SK-N-SH treated with all-trans-retinoic acid at 6 μM for 48 hours (cell line): Measurements from ENCODE around the gene ZNF205.
"Not testable (repeated sequence)": the region's sequence is repeated elsewhere in the genome, so short reads cannot be mapped to it uniquely, and the experiment has no call there.

Source experiments
- ATAC-seq: fragments of 200-7000 bp; cut with Tn5 transposase; 3 replicates; pipeline ENCODE4 v1.9.1; 2020; ENCODE audit warnings: mild to moderate bottlenecking, moderate library complexity
- ARNTL ChIP-seq: fragments of 450-650 bp; formaldehyde crosslinking; IDR thresholded peaks from 2 replicates; pipeline ENCODE4 v1.5.0; 2020; ENCODE audit warnings: low read depth, mild to moderate bottlenecking, moderate library complexity, borderline replicate concordance
- CSDC2 ChIP-seq: fragments of 250-450 bp; sonication (Bioruptor Pico); IDR thresholded peaks from 2 replicates; pipeline ENCODE4 v1.5.0; 2020; ENCODE audit warnings: mild to moderate bottlenecking, moderate library complexity
- ESRRG ChIP-seq: fragments of 250-450 bp; sonication (Bioruptor Pico); IDR thresholded peaks from 2 replicates; pipeline ENCODE4 v1.6.1; 2021; ENCODE audit warnings: mild to moderate bottlenecking
- GLIS3 ChIP-seq: fragments of 250-450 bp; sonication (Bioruptor Pico); IDR thresholded peaks from 2 replicates; pipeline ENCODE4 v1.5.0; 2020; ENCODE audit warnings: mild to moderate bottlenecking, moderate library complexity
- ISL1 ChIP-seq: fragments of 250-450 bp; sonication (Bioruptor Pico); IDR thresholded peaks from 2 replicates; pipeline ENCODE4 v2.1.2; 2022; ENCODE audit warnings: mild to moderate bottlenecking, moderate library complexity
- OSR1 ChIP-seq: fragments of 250-450 bp; sonication (Bioruptor Pico); IDR thresholded peaks from 2 replicates; pipeline ENCODE4 v1.8.0; 2022; ENCODE audit warnings: moderate library complexity, mild to moderate bottlenecking, inconsistent platforms
- RARB ChIP-seq: fragments of 250-450 bp; sonication (Bioruptor Pico); IDR thresholded peaks from 2 replicates; pipeline ENCODE4 v1.8.0; 2021; ENCODE audit warnings: mild to moderate bottlenecking, moderate library complexity
- SNAI2 ChIP-seq: fragments of 250-450 bp; sonication (Bioruptor Pico); IDR thresholded peaks from 2 replicates; pipeline ENCODE4 v1.5.0; 2020; ENCODE audit warnings: mild to moderate bottlenecking, moderate library complexity
- TCF4 ChIP-seq: fragments of 250-450 bp; sonication (Bioruptor Pico); IDR thresholded peaks from 2 replicates; pipeline ENCODE4 v1.8.0; 2021; ENCODE audit warnings: mild to moderate bottlenecking, moderate library complexity, borderline replicate concordance
- TOX ChIP-seq: fragments of 250-450 bp; sonication (Bioruptor Pico); IDR thresholded peaks from 2 replicates; pipeline ENCODE4 v1.8.0; 2021; ENCODE audit warnings: mild to moderate bottlenecking, moderate library complexity, borderline replicate concordance
- ZFP3 ChIP-seq: fragments of 250-450 bp; sonication (Bioruptor Pico); IDR thresholded peaks from 2 replicates; pipeline ENCODE4 v1.5.0; 2020; ENCODE audit warnings: mild to moderate bottlenecking, moderate library complexity
- ZNF70 ChIP-seq: fragments of 450-650 bp; formaldehyde crosslinking; IDR thresholded peaks from 2 replicates; pipeline ENCODE4 v1.5.0; 2020; ENCODE audit warnings: mild to moderate bottlenecking, moderate library complexity
- TF ChIP-seq, protein P1 (sequence below): fragments of 250-450 bp; sonication (Bioruptor Pico); IDR thresholded peaks from 2 replicates; pipeline ENCODE4 v1.8.0; 2021; ENCODE audit warnings: low read depth, mild to moderate bottlenecking, moderate library complexity, borderline replicate concordance
- TF ChIP-seq, protein P2 (sequence below): fragments of 250-450 bp; sonication (Bioruptor Pico); IDR thresholded peaks from 2 replicates; pipeline ENCODE4 v1.8.0; 2020; ENCODE audit warnings: mild to moderate bottlenecking, moderate library complexity, borderline replicate concordance
- TF ChIP-seq, protein P3 (sequence below): fragments of 250-450 bp; sonication (Bioruptor Pico); IDR thresholded peaks from 2 replicates; pipeline ENCODE4 v1.5.1; 2021; ENCODE audit warnings: mild to moderate bottlenecking, moderate library complexity
- TF ChIP-seq, protein P4 (sequence below): fragments of 250-450 bp; sonication (Bioruptor Pico); IDR thresholded peaks from 2 replicates; pipeline ENCODE4 v1.5.0; 2020; ENCODE audit warnings: mild to moderate bottlenecking, moderate library complexity

The ZNF205 gene

DNA sequence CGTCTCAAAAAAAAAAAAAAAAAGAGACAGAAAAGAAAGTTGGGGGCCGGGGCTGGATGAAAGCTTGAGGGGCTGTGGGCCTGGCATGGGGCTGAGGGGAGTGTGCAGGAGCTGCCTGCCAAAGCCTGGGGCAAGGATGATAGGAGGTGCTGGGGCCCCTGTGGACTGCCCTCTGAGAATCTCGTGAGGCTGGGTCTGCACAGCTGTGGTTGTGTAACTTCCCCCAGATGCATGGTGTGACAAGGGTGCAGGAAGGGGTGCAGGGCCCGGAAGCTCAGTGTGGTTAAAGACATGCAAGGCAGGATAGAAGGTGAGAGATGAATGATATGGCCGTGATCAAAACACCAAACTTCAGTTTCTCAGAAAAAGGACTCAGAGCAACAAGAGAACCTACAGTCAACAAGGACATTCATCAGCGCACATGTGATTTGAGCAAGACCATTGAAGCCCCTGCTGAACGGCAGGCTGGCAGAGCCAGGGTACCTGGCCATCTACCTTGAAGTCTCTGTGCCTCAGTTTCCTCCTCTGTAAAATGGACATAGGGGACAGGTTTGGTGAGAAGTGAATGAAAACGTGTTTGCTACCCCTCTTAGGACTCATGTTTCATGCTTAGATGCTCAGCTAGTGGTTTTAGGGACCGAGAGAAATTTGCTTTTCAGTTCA is 37.4 kb upstream of the ZNF205 start:
- no peak for TF ChIP-seq ZNF70 (CRISPR knock-in tag)
- no peak for TF ChIP-seq ESRRG (CRISPR knock-in tag)
- no peak for TF ChIP-seq RARB (CRISPR knock-in tag)
- no peak for TF ChIP-seq SNAI2 (CRISPR knock-in tag)
- TF ChIP-seq CSDC2 (CRISPR knock-in tag) = no peak
- TF ChIP-seq, protein P1, sequence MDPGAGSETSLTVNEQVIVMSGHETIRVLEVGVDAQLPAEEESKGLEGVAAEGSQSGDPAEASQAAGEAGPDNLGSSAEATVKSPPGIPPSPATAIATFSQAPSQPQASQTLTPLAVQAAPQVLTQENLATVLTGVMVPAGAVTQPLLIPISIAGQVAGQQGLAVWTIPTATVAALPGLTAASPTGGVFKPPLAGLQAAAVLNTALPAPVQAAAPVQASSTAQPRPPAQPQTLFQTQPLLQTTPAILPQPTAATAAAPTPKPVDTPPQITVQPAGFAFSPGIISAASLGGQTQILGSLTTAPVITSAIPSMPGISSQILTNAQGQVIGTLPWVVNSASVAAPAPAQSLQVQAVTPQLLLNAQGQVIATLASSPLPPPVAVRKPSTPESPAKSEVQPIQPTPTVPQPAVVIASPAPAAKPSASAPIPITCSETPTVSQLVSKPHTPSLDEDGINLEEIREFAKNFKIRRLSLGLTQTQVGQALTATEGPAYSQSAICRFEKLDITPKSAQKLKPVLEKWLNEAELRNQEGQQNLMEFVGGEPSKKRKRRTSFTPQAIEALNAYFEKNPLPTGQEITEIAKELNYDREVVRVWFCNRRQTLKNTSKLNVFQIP (CRISPR knock-in tag) = no peak
- TF ChIP-seq, protein P2, sequence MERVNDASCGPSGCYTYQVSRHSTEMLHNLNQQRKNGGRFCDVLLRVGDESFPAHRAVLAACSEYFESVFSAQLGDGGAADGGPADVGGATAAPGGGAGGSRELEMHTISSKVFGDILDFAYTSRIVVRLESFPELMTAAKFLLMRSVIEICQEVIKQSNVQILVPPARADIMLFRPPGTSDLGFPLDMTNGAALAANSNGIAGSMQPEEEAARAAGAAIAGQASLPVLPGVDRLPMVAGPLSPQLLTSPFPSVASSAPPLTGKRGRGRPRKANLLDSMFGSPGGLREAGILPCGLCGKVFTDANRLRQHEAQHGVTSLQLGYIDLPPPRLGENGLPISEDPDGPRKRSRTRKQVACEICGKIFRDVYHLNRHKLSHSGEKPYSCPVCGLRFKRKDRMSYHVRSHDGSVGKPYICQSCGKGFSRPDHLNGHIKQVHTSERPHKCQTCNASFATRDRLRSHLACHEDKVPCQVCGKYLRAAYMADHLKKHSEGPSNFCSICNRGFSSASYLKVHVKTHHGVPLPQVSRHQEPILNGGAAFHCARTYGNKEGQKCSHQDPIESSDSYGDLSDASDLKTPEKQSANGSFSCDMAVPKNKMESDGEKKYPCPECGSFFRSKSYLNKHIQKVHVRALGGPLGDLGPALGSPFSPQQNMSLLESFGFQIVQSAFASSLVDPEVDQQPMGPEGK (CRISPR knock-in tag) = no peak
- TF ChIP-seq TOX (CRISPR knock-in tag) = no peak
- no peak for TF ChIP-seq GLIS3 (CRISPR knock-in tag)
- TF ChIP-seq ZFP3 (CRISPR knock-in tag) = no peak
- TF ChIP-seq, protein P3, sequence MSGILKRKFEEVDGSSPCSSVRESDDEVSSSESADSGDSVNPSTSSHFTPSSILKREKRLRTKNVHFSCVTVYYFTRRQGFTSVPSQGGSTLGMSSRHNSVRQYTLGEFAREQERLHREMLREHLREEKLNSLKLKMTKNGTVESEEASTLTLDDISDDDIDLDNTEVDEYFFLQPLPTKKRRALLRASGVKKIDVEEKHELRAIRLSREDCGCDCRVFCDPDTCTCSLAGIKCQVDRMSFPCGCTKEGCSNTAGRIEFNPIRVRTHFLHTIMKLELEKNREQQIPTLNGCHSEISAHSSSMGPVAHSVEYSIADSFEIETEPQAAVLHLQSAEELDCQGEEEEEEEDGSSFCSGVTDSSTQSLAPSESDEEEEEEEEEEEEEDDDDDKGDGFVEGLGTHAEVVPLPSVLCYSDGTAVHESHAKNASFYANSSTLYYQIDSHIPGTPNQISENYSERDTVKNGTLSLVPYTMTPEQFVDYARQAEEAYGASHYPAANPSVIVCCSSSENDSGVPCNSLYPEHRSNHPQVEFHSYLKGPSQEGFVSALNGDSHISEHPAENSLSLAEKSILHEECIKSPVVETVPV (CRISPR knock-in tag) = no peak
- TF ChIP-seq, all 23 proteins: peak for 0
- no peak for ATAC-seq

DNA sequence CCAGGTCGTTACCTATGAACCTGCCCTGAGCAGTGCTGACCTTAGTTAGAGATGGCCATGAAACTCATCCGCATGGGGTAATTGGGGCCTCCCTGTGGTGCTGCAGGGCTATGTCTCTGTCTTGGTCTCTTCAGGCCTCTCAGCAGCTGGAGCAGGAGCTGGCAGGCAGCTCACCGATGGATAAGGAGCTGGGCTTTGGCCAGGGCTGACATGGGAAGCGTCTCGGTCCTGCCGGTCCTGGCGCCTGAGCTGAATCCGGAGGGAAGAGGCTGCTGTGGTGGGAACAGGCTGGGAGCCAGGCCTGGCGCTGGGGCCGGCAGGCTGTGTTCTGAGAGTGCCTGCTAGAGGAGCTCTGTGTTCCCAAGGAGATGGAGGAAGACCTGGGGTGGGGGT is 36.9 kb upstream of the ZNF205 start:
- no peak for TF ChIP-seq TOX (CRISPR knock-in tag)
- TF ChIP-seq, protein P4, sequence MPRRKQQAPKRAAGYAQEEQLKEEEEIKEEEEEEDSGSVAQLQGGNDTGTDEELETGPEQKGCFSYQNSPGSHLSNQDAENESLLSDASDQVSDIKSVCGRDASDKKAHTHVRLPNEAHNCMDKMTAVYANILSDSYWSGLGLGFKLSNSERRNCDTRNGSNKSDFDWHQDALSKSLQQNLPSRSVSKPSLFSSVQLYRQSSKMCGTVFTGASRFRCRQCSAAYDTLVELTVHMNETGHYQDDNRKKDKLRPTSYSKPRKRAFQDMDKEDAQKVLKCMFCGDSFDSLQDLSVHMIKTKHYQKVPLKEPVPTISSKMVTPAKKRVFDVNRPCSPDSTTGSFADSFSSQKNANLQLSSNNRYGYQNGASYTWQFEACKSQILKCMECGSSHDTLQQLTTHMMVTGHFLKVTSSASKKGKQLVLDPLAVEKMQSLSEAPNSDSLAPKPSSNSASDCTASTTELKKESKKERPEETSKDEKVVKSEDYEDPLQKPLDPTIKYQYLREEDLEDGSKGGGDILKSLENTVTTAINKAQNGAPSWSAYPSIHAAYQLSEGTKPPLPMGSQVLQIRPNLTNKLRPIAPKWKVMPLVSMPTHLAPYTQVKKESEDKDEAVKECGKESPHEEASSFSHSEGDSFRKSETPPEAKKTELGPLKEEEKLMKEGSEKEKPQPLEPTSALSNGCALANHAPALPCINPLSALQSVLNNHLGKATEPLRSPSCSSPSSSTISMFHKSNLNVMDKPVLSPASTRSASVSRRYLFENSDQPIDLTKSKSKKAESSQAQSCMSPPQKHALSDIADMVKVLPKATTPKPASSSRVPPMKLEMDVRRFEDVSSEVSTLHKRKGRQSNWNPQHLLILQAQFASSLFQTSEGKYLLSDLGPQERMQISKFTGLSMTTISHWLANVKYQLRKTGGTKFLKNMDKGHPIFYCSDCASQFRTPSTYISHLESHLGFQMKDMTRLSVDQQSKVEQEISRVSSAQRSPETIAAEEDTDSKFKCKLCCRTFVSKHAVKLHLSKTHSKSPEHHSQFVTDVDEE (CRISPR knock-in tag) = no peak
- ATAC-seq = no peak

DNA sequence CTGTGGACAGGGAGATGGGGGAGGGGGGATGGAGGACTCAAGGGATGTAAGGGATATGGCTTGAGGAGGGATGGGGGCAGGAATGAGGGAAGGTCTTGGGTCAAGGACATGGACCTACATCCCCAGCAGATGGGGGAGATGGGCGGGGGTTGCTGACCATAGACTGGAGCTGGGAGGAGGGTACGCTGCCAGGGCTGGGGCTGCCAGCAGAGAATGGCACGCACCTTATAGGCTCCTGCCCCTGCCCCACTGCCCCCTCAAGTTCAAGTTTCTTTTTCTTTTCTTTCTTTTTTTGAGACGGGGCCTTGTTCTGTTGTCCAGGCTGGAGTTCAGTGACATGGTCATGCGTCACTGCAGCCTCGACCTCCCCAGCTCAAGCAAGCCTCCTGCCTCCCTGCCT is 36.4 kb upstream of the ZNF205 start:
- not testable (repeated sequence) for ATAC-seq

DNA sequence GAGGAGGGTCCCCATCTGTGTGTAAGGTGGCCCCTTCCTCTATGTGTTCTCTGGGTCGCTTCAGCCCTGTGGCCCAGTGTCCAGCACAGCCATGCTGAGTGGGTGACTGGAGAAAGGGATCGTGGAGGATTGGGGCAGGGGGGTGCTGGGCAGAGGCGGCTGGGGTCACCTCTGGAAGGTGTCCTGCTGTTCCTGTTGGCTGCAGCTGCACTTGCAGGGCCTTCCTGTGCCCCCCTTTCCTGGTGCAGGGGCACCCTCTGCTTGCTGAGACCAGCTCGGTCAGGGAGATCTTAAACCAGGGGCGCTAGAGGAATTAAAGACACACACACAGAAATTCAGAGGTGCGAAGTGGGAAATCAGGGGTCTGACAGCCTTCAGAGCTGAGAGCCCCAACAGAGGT is 35.8 kb upstream of the ZNF205 start:
- no peak for TF ChIP-seq TCF4
- TF ChIP-seq, protein P1 (CRISPR knock-in tag) = no peak
- no peak for TF ChIP-seq ISL1 (CRISPR knock-in tag)
- no peak for TF ChIP-seq CSDC2 (CRISPR knock-in tag)
- TF ChIP-seq ESRRG (CRISPR knock-in tag) = no peak
- TF ChIP-seq TOX (CRISPR knock-in tag) = no peak
- TF ChIP-seq, protein P4 (CRISPR knock-in tag) = no peak
- TF ChIP-seq OSR1 = no peak
- TF ChIP-seq ARNTL (CRISPR knock-in tag) = no peak
- ATAC-seq = no peak
